Parathyroid adenoma (tissue), 2 donors: ENCODE measurements around the gene RAB3D.

ENCODE experiments used
- H2AFZ ChIP-seq: fragments of 300-600 bp; sonication (generic); one replicate; pipeline ENCODE4 v1.7.0; 2017; ENCODE audit warnings: antibody characterized with exemption, mild to moderate bottlenecking
- H3K27ac ChIP-seq: fragments of 300-600 bp; sonication (generic); one replicate; pipeline ENCODE4 v1.7.0; 2017
- H3K27me3 ChIP-seq: fragments of 300-600 bp; sonication (generic); one replicate; pipeline ENCODE4 v1.7.0; 2017; ENCODE audit warnings: low read length; ENCODE audit not compliant: control insufficient read depth, insufficient read depth
- H3K36me3 ChIP-seq: fragments of 300-600 bp; sonication (generic); one replicate; pipeline ENCODE4 v1.7.0; 2017; ENCODE audit warnings: low read length; ENCODE audit not compliant: control insufficient read depth, insufficient read depth
- H3K4me1 ChIP-seq: fragments of 300-600 bp; sonication (generic); one replicate; pipeline ENCODE4 v1.7.0; 2017; ENCODE audit warnings: control low read depth
- H3K4me2 ChIP-seq: fragments of 300-600 bp; sonication (generic); one replicate; pipeline ENCODE4 v1.7.0; 2017; ENCODE audit warnings: low read length
- H3K4me3 ChIP-seq: fragments of 300-600 bp; sonication (generic); one replicate; pipeline ENCODE4 v1.7.0; 2017; ENCODE audit warnings: low read depth, low read length
- H3K79me2 ChIP-seq: fragments of 300-600 bp; sonication (generic); one replicate; pipeline ENCODE4 v1.7.0; 2017; ENCODE audit warnings: control low read depth
- H3K9ac ChIP-seq: fragments of 300-600 bp; sonication (generic); one replicate; pipeline ENCODE4 v1.7.0; 2017; ENCODE audit warnings: mild to moderate bottlenecking
- H3K9me3 ChIP-seq: fragments of 300-600 bp; sonication (generic); one replicate; pipeline ENCODE4 v1.7.0; 2017; ENCODE audit warnings: low read length; ENCODE audit not compliant: control insufficient read depth
- TF ChIP-seq, protein P1 (sequence below): fragments of 300-600 bp; sonication (generic); IDR thresholded peaks from one replicate; pipeline ENCODE4 v1.7.0; 2017; ENCODE audit warnings: antibody characterized with exemption, mild to moderate bottlenecking
- donor health status: primary hyperparathyroidism.

The RAB3D gene

DNA sequence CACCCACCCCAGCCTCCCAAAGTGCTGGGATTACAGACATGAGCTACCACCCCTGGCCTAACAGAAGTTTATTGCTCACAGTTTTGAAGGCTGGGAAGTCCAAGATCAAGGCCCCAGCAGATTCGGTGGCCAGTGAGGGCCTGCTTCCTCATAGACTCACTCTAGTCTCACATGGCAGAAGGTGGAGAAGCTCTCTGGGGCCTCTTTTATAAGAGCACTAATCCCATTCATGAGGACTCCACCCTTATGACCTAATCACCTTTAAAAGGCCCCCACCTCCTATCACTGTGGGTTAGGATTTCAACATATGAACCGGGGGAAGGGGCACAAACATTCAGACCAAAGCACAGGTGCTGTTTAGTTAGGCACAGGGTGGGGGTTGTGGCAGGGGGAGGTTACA, 28.1 kb upstream of the RAB3D start:
- no peaks in the 10 kb centered on the region for H3K9me3 ChIP-seq
- no peaks in the 10 kb centered on the region for H3K36me3 ChIP-seq
- no peak overlapping the region for H3K27ac ChIP-seq
- TF ChIP-seq, protein P1, sequence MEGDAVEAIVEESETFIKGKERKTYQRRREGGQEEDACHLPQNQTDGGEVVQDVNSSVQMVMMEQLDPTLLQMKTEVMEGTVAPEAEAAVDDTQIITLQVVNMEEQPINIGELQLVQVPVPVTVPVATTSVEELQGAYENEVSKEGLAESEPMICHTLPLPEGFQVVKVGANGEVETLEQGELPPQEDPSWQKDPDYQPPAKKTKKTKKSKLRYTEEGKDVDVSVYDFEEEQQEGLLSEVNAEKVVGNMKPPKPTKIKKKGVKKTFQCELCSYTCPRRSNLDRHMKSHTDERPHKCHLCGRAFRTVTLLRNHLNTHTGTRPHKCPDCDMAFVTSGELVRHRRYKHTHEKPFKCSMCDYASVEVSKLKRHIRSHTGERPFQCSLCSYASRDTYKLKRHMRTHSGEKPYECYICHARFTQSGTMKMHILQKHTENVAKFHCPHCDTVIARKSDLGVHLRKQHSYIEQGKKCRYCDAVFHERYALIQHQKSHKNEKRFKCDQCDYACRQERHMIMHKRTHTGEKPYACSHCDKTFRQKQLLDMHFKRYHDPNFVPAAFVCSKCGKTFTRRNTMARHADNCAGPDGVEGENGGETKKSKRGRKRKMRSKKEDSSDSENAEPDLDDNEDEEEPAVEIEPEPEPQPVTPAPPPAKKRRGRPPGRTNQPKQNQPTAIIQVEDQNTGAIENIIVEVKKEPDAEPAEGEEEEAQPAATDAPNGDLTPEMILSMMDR, result no peak
- no peak overlapping the region for H3K4me2 ChIP-seq
- H3K9ac ChIP-seq, result no peak overlapping the region
- H3K4me3 ChIP-seq, result no peak overlapping the region
- no peaks in the 10 kb centered on the region for H3K79me2 ChIP-seq
- no peaks in the 10 kb centered on the region for H3K27me3 ChIP-seq
- H3K4me1 ChIP-seq, result no peaks in the 10 kb centered on the region
- no peak overlapping the region for H2AFZ ChIP-seq

DNA sequence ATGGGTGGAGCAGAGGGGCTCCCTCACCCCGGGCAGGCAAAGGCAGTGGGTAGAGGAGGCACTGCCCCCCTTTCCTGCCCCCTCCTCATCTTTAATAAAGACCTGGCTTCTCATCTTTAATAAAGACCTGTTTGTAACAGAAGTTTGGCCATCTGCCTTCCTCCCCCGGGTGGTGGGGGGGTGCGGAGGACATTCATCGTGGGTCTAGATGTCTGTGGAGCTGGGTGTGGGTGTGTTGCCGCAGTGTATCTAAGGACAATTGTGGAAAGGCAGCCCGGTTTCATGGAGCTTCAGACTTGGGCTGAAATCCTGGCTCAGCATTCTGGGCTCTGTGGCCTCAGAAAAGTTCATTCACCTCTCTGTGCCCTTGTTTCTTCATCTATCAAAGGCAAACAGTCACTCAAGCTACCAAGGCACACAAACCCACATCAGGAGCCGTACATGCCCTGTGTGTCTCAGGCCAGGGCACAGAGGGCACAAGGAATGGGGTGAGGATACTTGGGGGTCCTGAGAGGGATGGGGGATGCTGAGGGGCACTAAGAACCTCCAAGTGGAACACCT, 26.2 kb upstream of the RAB3D start:
- H3K27ac ChIP-seq, result no peak overlapping the region

DNA sequence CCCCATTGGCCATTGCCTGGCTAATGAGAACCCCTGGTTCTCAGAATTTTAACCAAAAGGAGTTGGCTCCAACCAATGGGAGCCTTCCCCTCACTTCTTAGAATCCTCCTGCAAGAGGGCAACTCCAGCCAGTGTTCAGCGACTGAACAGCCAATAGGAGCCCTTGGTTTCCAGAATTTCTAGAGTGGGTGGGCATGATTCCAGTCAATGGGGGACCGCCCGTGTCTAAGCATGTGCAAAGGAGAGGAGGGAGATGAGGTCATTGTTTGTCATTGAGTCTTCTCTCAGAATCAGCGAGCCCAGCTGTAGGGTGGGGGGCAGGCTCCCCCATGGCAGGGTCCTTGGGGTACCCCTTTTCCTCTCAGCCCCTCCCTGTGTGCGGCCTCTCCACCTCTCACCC, 25.5 kb upstream of the RAB3D start:
- H3K27ac ChIP-seq, result no peak overlapping the region
- no peaks in the 10 kb centered on the region for H3K79me2 ChIP-seq
- H3K4me1 ChIP-seq, result no peaks in the 10 kb centered on the region
- no peaks in the 10 kb centered on the region for H3K36me3 ChIP-seq
- no peak overlapping the region for H2AFZ ChIP-seq
- TF ChIP-seq, protein P1, result no peak
- H3K9ac ChIP-seq, result no peak overlapping the region
- H3K27me3 ChIP-seq, result no peaks in the 10 kb centered on the region
- no peaks in the 10 kb centered on the region for H3K9me3 ChIP-seq
- no peak overlapping the region for H3K4me3 ChIP-seq
- H3K4me2 ChIP-seq, result no peak overlapping the region

More for the DNA sequence above, 26.2 kb upstream of the RAB3D start:
- H3K9ac ChIP-seq, result no peak overlapping the region
- no peak overlapping the region for H3K4me3 ChIP-seq
- no peaks in the 10 kb centered on the region for H3K79me2 ChIP-seq
- no peaks in the 10 kb centered on the region for H3K4me1 ChIP-seq
- H3K4me2 ChIP-seq, result no peak overlapping the region
- no peaks in the 10 kb centered on the region for H3K36me3 ChIP-seq
- H2AFZ ChIP-seq, result no peak overlapping the region
- TF ChIP-seq, protein P1, result no peak
- no peaks in the 10 kb centered on the region for H3K9me3 ChIP-seq
- H3K27me3 ChIP-seq, result no peaks in the 10 kb centered on the region

DNA sequence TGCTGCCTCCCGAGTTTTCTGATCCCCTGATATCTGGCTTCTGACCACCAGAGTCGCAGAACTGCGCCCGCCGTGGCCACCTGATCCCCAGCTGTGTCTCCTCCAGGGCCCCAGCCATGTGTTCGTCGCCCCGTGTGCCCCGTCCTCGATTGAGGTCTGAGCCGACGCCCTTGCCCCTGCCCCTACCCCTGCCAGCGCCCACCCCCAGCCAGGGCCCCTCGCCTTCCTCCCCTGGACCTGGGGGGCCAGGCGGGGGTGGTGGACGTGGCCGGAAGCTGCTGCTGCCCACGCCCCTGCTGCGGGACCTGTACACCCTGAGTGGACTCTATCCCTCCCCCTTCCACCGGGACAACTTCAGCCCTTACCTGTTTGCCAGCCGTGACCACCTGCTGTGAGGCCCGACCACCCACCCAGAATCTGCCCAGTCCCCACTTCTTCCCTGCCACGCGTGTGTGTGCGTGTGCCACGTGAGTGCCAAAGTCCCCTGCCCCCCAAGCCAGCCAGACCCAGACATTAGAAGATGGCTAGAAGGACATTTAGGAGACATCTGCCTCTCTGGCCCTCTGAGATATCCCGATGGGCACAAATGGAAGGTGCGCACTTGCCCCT, 24.9 kb upstream of the RAB3D start:
- H3K9me3 ChIP-seq, result no peaks in the 10 kb centered on the region
- no peak overlapping the region for H2AFZ ChIP-seq
- no peaks in the 10 kb centered on the region for H3K4me1 ChIP-seq
- H3K9ac ChIP-seq, result no peak overlapping the region
- H3K27me3 ChIP-seq, result no peaks in the 10 kb centered on the region
- no peak overlapping the region for H3K4me3 ChIP-seq
- H3K36me3 ChIP-seq, result no peaks in the 10 kb centered on the region
- H3K4me2 ChIP-seq, result no peak overlapping the region
- no peak overlapping the region for H3K27ac ChIP-seq
- H3K79me2 ChIP-seq, result no peaks in the 10 kb centered on the region
- TF ChIP-seq, protein P1, result no peak

DNA sequence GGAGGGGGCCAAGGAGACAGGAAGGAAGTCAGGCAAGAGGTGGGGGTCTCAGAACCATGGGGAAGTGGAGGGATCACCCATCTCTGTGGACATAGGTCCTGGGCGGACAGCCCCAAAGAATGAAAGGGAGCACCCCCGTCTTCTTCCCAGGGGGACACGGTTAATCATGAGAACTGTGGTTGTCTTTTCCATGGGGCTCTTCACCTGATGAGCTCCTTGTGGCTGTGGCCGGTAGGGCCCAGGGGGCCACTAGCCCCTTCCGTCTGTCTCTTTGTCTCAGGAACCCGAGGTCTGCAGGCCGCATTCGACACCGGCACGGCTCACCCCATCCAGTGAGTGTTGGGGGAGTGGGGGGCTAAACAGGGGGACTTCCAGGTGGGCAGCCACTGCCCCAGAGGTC, 24.4 kb upstream of the RAB3D start:
- H3K9me3 ChIP-seq, result no peaks in the 10 kb centered on the region
- H3K27ac ChIP-seq, result no peak overlapping the region
- H3K79me2 ChIP-seq, result no peaks in the 10 kb centered on the region
- no peak overlapping the region for H2AFZ ChIP-seq
- H3K9ac ChIP-seq, result no peak overlapping the region
- no peaks in the 10 kb centered on the region for H3K27me3 ChIP-seq
- H3K4me1 ChIP-seq, result no peaks in the 10 kb centered on the region
- H3K36me3 ChIP-seq, result no peaks in the 10 kb centered on the region
- no peak overlapping the region for H3K4me2 ChIP-seq
- TF ChIP-seq, protein P1, result no peak
- no peak overlapping the region for H3K4me3 ChIP-seq
